Testis (tissue), 3 donors: ENCODE data around the gene SRBD1. TPM values are rescaled to one million over a fixed set of nuclear protein-coding genes. Genes with fewer than 3 reads are reported as not detected.

ENCODE experiments used
- DNase-seq: peaks from one replicate; pipeline ENCODE4 v3.0.0-alpha.2; 2019
- H3K27ac ChIP-seq, 2 donors: fragments of 200-600 bp; sonication (generic); one replicate each; pipeline ENCODE4 v1.5.1; 2019
- H3K27me3 ChIP-seq: fragments of 200-600 bp; sonication (generic); one replicate; pipeline ENCODE4 v1.5.1; 2019
- H3K36me3 ChIP-seq: fragments of 200-600 bp; sonication (generic); one replicate; pipeline ENCODE4 v1.5.1; 2017; ENCODE audit warnings: low read depth; ENCODE audit errors: missing control alignments
- H3K4me1 ChIP-seq: fragments of 200-600 bp; sonication (generic); one replicate; pipeline ENCODE4 v1.5.1; 2019
- H3K4me3 ChIP-seq, 2 donors: fragments of 200-600 bp; sonication (generic); one replicate each; pipeline ENCODE4 v1.5.1; 2017 to 2019
- H3K9me3 ChIP-seq: fragments of 200-600 bp; sonication (generic); one replicate; pipeline ENCODE4 v1.5.1; 2017
- CTCF ChIP-seq, 3 experiments: fragments of 450-650 bp in 2 of 3; fragments of 200-600 bp in 1 of 3; sonication (generic) in 1 of 3; IDR thresholded peaks; one replicate each; pipeline ENCODE4 v1.5.1; 2016 to 2019; ENCODE audit warnings: antibody characterized with exemption in 3 of 3, mild to moderate bottlenecking in 2 of 3, moderate library complexity in 1 of 3
- POLR2A ChIP-seq: fragments of 450-650 bp; IDR thresholded peaks from one replicate; pipeline ENCODE4 v1.6.1; 2017; ENCODE audit warnings: antibody characterized with exemption, mild to moderate bottlenecking, moderate library complexity
- WGBS, 2 donors: methylation state at CpG; one replicate each; pipeline ENCODE4 v1.1.5; 2018; 5-methylcytosine and 5-hydroxymethylcytosine counted together
- intact Hi-C: fragments of 100-400 bp; cut with DNase I; formaldehyde crosslinking; loops from one replicate; pipeline ENCODE4 v1.15.1; 2023; ENCODE audit warnings: low total_unique reads
- polyA plus RNA-seq: library from polyadenylated mRNA; stranded (reverse); fragments of 350-450 nt; fragmentation: Illumina TruSeq; extraction: RNeasy Lipid Tissue Mini Kit (QIAGEN cat#74804); gene quantifications from one replicate; pipeline ENCODE4 v1.2.3, GENCODE V29; 2014; ENCODE audit warnings: low read depth, low replicate concordance; ENCODE audit not compliant: insufficient read depth
- total RNA-seq, 2 donors: library from RNA; depleted of rRNA; stranded (reverse); fragments of >200 nt; gene quantifications; one replicate each; pipeline ENCODE4 v1.2.3, GENCODE V29; 2016

SRBD1 gene
- total and polyA plus RNA-seq, 3 donors from 2014 or later = 9.0 to 29.7 (median 27.8) TPM

DNA sequence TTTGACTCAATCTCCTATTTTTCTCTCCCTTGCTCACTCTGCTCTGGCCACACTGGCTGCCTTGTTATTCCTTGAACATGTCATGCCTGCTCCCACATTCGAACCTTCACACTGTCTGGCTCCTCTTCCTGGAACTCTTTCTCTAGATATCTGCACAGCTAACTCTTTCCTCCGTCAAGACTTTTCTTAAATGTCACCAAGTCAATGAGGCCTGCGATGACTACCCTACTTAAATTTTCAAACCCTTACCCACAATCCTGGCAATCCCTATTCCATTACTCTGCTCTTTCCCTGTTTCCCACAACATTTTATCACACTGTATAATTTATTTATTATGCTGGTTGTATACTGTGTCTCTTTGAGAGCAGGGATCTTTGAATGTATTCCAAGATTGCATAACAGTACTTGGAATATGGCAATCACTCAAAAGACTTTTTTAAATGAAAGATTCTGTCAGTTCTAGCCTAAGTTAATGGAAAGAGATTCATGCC is 206.2 kb downstream of the SRBD1 start:
- no peaks in the 10 kb centered on the region for H3K4me1 ChIP-seq
- TF ChIP-seq POLR2A (no peak), CTCF (IDR thresholded peaks at IDR 0.05) (no peak)
- no peaks in the 10 kb centered on the region for H3K36me3 ChIP-seq
- no peak overlapping the region for H3K27ac ChIP-seq
- H3K4me3 ChIP-seq = no peak overlapping the region
- intact Hi-C loops = no loop called here
- no peaks in the 10 kb centered on the region for H3K27me3 ChIP-seq
- 83 to 88% methylated on average over 3 of the region's 3 CpGs for WGBS, 2 donors
- H3K9me3 ChIP-seq = no peaks in the 10 kb centered on the region
- no peak for DNase-seq

- intact Hi-C loops = no loop called here
- TF ChIP-seq CTCF (IDR thresholded peaks at IDR 0.05) = no peak
- no peak for TF ChIP-seq POLR2A
- H3K36me3 ChIP-seq = no peaks in the 10 kb centered on the region
- H3K27me3 ChIP-seq = no peaks in the 10 kb centered on the region
- H3K9me3 ChIP-seq = no peaks in the 10 kb centered on the region
- H3K4me1 ChIP-seq = no peaks in the 10 kb centered on the region
- no peak for DNase-seq
- no peak overlapping the region for H3K4me3 ChIP-seq
- H3K27ac ChIP-seq = no peak overlapping the region
These were observed 208.0 kb downstream of the SRBD1 start for GRCh38 chr2:45403036-45403435.

DNA sequence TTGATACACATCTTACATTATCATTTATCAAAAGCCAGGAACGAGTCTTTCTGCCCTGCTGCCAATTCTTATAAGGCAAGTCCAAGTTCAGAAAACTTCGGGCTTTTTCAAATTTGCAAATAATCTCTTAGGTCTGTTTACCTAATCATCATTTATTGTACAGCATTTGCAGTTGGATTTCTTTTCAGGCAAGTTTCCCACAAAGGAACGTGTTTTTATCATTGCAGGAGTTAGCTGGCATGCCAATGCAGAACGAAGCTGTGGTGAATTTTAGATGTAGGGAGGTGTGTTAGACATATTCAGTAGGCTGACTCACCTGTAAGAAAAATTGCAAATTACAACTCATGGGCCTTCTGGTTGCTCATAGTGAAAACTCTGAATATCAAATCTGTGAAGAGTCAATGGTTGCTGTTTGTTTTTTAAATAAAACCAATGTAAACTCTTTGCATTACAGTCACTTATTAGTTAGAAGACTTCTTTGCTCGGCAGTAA is 209.6 kb downstream of the SRBD1 start:
- no peak for DNase-seq
- H3K4me3 ChIP-seq = no peak overlapping the region
- H3K27ac ChIP-seq = no peak overlapping the region
- no peaks in the 10 kb centered on the region for H3K36me3 ChIP-seq
- H3K4me1 ChIP-seq = no peaks in the 10 kb centered on the region
- no peaks in the 10 kb centered on the region for H3K27me3 ChIP-seq
- intact Hi-C loops = no loop called here
- H3K9me3 ChIP-seq = no peaks in the 10 kb centered on the region
- TF ChIP-seq POLR2A (no peak), CTCF (IDR thresholded peaks at IDR 0.05) (no peak)
- whole genome bisulfite sequencing, 2 donors = 84 to 87% methylated on average over 5 of the region's 5 CpGs

DNA sequence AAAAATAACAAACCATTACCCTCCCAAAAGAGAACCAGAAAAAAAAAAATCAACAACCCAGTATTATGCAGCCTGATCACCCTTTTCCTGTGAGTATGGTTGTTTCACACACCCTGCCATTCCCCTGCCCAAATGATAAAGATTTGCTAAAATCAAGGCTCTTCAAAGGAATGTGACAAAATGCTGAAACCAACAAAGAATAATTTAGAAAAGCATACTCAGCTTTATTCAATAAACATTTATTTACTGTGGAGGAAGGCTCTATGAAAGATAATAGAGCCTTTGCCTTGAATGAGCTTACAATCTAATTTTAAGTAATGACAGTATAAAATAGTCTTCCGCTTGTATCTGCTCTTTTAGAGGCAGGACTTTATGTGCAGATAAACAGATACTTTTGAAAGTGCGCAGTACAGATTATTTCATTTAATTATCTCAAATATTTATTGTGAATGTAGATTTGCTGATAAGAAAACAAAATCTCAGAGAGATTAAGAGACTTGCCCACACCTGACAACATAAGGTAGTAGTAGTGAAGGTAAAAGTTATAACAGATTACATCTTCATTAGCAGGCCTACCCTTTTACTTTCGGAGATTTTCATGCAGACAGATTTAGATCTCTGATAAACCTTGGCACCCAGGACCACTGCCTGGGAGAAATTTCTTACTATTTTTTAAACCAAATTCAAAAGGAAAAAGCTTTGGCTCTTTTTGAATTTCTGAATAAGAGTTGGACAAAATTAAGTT is 211.9 kb downstream of the SRBD1 start:
- Histone ChIP-seq H3K4me1 (no peaks in the 10 kb centered on the region), H3K36me3 (no peaks in the 10 kb centered on the region), H3K4me3 (no peak overlapping the region), H3K9me3 (no peaks in the 10 kb centered on the region), H3K27me3 (no peaks in the 10 kb centered on the region), H3K27ac (no peak overlapping the region)
- WGBS, 2 donors = 92 to 93% methylated on average over 3 of the region's 3 CpGs
- TF ChIP-seq POLR2A = no peak
- no peak for TF ChIP-seq CTCF (IDR thresholded peaks at IDR 0.05)
- no peak for DNase-seq
- intact Hi-C loops = no loop called here

DNA sequence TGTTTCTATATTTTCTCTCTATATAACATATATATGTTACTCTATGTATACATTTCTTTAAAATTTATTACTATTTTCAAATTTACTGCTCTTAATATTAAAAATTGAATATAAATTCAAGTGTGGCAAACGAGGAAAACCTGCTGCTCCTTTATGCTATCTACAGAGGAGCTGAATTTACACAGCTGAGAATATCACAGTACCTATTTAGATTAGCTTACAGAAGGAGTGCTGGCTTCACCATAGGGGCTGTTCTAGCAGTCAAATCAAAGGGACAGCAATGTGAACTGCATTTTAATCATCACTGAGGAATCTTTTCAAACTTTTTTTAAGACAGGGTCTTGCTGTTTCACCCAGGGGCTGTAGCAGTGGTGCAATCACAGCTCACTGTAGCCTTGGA is 213.8 kb downstream of the SRBD1 start:
- 88 to 89% methylated on average over 1 of the region's 1 CpG for WGBS, 2 donors
- no peaks in the 10 kb centered on the region for H3K4me1 ChIP-seq
- no peak for DNase-seq
- no peaks in the 10 kb centered on the region for H3K27me3 ChIP-seq
- H3K4me3 ChIP-seq = no peak overlapping the region
- intact Hi-C loops = no loop called here
- no peak for TF ChIP-seq CTCF (IDR thresholded peaks at IDR 0.05)
- TF ChIP-seq POLR2A = no peak
- H3K9me3 ChIP-seq = no peaks in the 10 kb centered on the region
- H3K27ac ChIP-seq = no peak overlapping the region
- no peaks in the 10 kb centered on the region for H3K36me3 ChIP-seq
